ENCODE measurements around the gene KRT81. TPM values are rescaled to one million over a fixed set of nuclear protein-coding genes. Genes with fewer than 3 reads are reported as not detected.

The KRT81 gene
- total and polyA plus RNA-seq, 4 donors = 0.45 to 2.9 TPM; not detected in 2

GRCh38 chr12:52238916-52239646 is 52.3 kb downstream of the KRT81 start:
- intact Hi-C loops (cut with DNase I) = no loop called here
- Histone ChIP-seq H3K4me3 (ENCODE audit: low read length in 2 of 2) (no peak overlapping the region), H3K27me3 (ENCODE audit: control insufficient read depth in 1 of 2, insufficient read depth in 2 of 2, low read length in 1 of 2) (no peaks in the 10 kb centered on the region), H3K27ac (ENCODE audit: low read depth in 1 of 2, low read length in 2 of 2) (no peak overlapping the region), H3K9me3 (ENCODE audit: control insufficient read depth, low read length) (no peaks in the 10 kb centered on the region), H3K36me3 (ENCODE audit: control insufficient read depth in 1 of 2, insufficient read depth in 2 of 2, low read length in 1 of 2) (no peaks in the 10 kb centered on the region), H3K4me1 (ENCODE audit: control insufficient read depth in 1 of 2, insufficient read depth in 2 of 2, low read length in 2 of 2) (no peaks in the 10 kb centered on the region)
- ATAC-seq (ENCODE audit: low FRiP score) (no peak), DNase-seq (no peak)
- 95 to 98% methylated on average over 7 of the region's 7 CpGs for WGBS, 2 donors

- H3K27ac ChIP-seq (ENCODE audit: low read depth in 1 of 2, low read length in 2 of 2) = no peak overlapping the region
- 94 to 98% methylated on average over 4 of the region's 4 CpGs for WGBS, 2 donors
- intact Hi-C loops (cut with DNase I) = no loop called here
- H3K27me3 ChIP-seq (ENCODE audit: control insufficient read depth in 1 of 2, insufficient read depth in 2 of 2, low read length in 1 of 2) = no peaks in the 10 kb centered on the region
- H3K9me3 ChIP-seq (ENCODE audit: control insufficient read depth, low read length) = no peaks in the 10 kb centered on the region
- DNase-seq = no peak
- H3K4me1 ChIP-seq (ENCODE audit: control insufficient read depth in 1 of 2, insufficient read depth in 2 of 2, low read length in 2 of 2) = no peaks in the 10 kb centered on the region
- ATAC-seq (ENCODE audit: low FRiP score) = no peak
- H3K36me3 ChIP-seq (ENCODE audit: control insufficient read depth in 1 of 2, insufficient read depth in 2 of 2, low read length in 1 of 2) = no peaks in the 10 kb centered on the region
- H3K4me3 ChIP-seq (ENCODE audit: low read length in 2 of 2) = no peak overlapping the region
Measured at GRCh38 chr12:52238207-52238840, 53.0 kb downstream of the KRT81 start.

- intact Hi-C loops (cut with DNase I) = no loop called here
- no peak overlapping the region for H3K4me3 ChIP-seq (ENCODE audit: low read length in 2 of 2)
- no peaks in the 10 kb centered on the region for H3K9me3 ChIP-seq (ENCODE audit: control insufficient read depth, low read length)
- no peak overlapping the region for H3K27ac ChIP-seq (ENCODE audit: low read depth in 1 of 2, low read length in 2 of 2)
- no peak for ATAC-seq (ENCODE audit: low FRiP score)
- no peaks in the 10 kb centered on the region for H3K36me3 ChIP-seq (ENCODE audit: control insufficient read depth in 1 of 2, insufficient read depth in 2 of 2, low read length in 1 of 2)
- no peaks in the 10 kb centered on the region for H3K4me1 ChIP-seq (ENCODE audit: control insufficient read depth in 1 of 2, insufficient read depth in 2 of 2, low read length in 2 of 2)
- DNase-seq = no peak
- H3K27me3 ChIP-seq (ENCODE audit: control insufficient read depth in 1 of 2, insufficient read depth in 2 of 2, low read length in 1 of 2) = no peaks in the 10 kb centered on the region
- 93 to 96% methylated on average over 3 of the region's 3 CpGs for WGBS, 2 donors
Measured at GRCh38 chr12:52236386-52237050, 54.8 kb downstream of the KRT81 start.

Other genes with a start within 250 kb of the KRT81 start
- 100 to 1,000 TPM; 175 to 677 TPM for gene NR4A1, start 240.1 kb downstream of the KRT81 start, total RNA-seq
- 100 to 1,000 TPM in 1 of 2 donors, 10 to 100 TPM in 1; 48.2 to 392 TPM for gene NR4A1, start 240.1 kb downstream of the KRT81 start, polyA plus RNA-seq
- gene ATG101, start 221.6 kb downstream of the KRT81 start, total RNA-seq = 10 to 100 TPM; 28.2 to 32.2 TPM
- gene ATG101, start 221.6 kb downstream of the KRT81 start, polyA plus RNA-seq = 10 to 100 TPM; 40.9 to 44.0 TPM
- gene SMIM41, start 211.8 kb downstream of the KRT81 start, total RNA-seq = under 1 TPM in 1 of 2 donors, not detected in 1; 0.84 TPM
- not detected for gene SMIM41, start 211.8 kb downstream of the KRT81 start, polyA plus RNA-seq
- gene KRT80, start 99.5 kb downstream of the KRT81 start, total RNA-seq = under 1 TPM; 0.12 to 0.71 TPM
- under 1 TPM in 1 of 2 donors, not detected in 1; 0.20 TPM for gene KRT80, start 99.5 kb downstream of the KRT81 start, polyA plus RNA-seq
- gene KRT7, start 58.3 kb downstream of the KRT81 start, total RNA-seq = 10 to 100 TPM in 1 of 2 donors, 1 to 10 TPM in 1; 8.7 to 17.3 TPM
- gene KRT7, start 58.3 kb downstream of the KRT81 start, polyA plus RNA-seq = 100 to 1,000 TPM in 1 of 2 donors, 10 to 100 TPM in 1; 82.6 to 110 TPM
- gene KRT86, start 16.9 kb downstream of the KRT81 start, total RNA-seq = under 1 TPM; 0.39 to 0.45 TPM
- 1 to 10 TPM; 2.1 to 3.2 TPM for gene KRT86, start 16.9 kb downstream of the KRT81 start, polyA plus RNA-seq
- not detected for gene KRT83, start 29.9 kb upstream of the KRT81 start, total RNA-seq
- not detected for gene KRT83, start 29.9 kb upstream of the KRT81 start, polyA plus RNA-seq
- gene KRT85, start 75.9 kb upstream of the KRT81 start, total RNA-seq = not detected
- not detected for gene KRT85, start 75.9 kb upstream of the KRT81 start, polyA plus RNA-seq
- gene KRT84, start 94.1 kb upstream of the KRT81 start, total RNA-seq = not detected
- not detected for gene KRT84, start 94.1 kb upstream of the KRT81 start, polyA plus RNA-seq
- gene KRT82, start 114.8 kb upstream of the KRT81 start, total RNA-seq = not detected
- not detected for gene KRT82, start 114.8 kb upstream of the KRT81 start, polyA plus RNA-seq
- gene KRT75, start 142.8 kb upstream of the KRT81 start, total RNA-seq = not detected
- not detected for gene KRT75, start 142.8 kb upstream of the KRT81 start, polyA plus RNA-seq
- not detected for gene KRT6B, start 160.6 kb upstream of the KRT81 start, total RNA-seq
- gene KRT6B, start 160.6 kb upstream of the KRT81 start, polyA plus RNA-seq = under 1 TPM in 1 of 2 donors, not detected in 1; 0.18 TPM
- gene KRT6C, start 182.3 kb upstream of the KRT81 start, total RNA-seq = not detected
- gene KRT6C, start 182.3 kb upstream of the KRT81 start, polyA plus RNA-seq = under 1 TPM; 0.08 to 0.25 TPM
- not detected for gene KRT6A, start 201.7 kb upstream of the KRT81 start, total RNA-seq
- 1 to 10 TPM in 1 of 2 donors, under 1 TPM in 1; 0.38 to 1.8 TPM for gene KRT6A, start 201.7 kb upstream of the KRT81 start, polyA plus RNA-seq
- gene KRT5, start 228.9 kb upstream of the KRT81 start, total RNA-seq = under 1 TPM in 1 of 2 donors, not detected in 1; 0.87 TPM
- gene KRT5, start 228.9 kb upstream of the KRT81 start, polyA plus RNA-seq = 1 to 10 TPM; 1.4 to 2.4 TPM

Measured in aorta (tissue), 5 donors.